Daoy (cell line): Measurements from ENCODE around the gene PTPA. TPM values are rescaled to one million over a fixed set of nuclear protein-coding genes. Genes with fewer than 3 reads are reported as not detected.
"Not testable (repeated sequence)": the region's sequence is repeated elsewhere in the genome, so short reads cannot be mapped to it uniquely, and the experiment has no call there.

Experiments used
- DNase-seq: peaks from one replicate; pipeline ENCODE4 v3.0.0-alpha.2; 2015; ENCODE audit warnings: low read depth
- total RNA-seq: library from RNA; depleted of rRNA; stranded (reverse); fragments of >200 nt; shearing (Covaris generic); gene quantifications from 2 replicates; pipeline ENCODE4 v1.2.3, GENCODE V29; 2014

Gene PTPA
- total RNA-seq, 1 experiment from 2014 or later = 0.63 TPM

GRCh38 chr9:129175825-129176633 lies 64.8 kb downstream of the PTPA start:
- DNase-seq = no peak

GRCh38 chr9:129176701-129177442 lies 65.7 kb downstream of the PTPA start:
- no peak for DNase-seq

GRCh38 chr9:129177443-129177790 lies 66.2 kb downstream of the PTPA start:
- DNase-seq = no peak

- no peak for DNase-seq
These were observed 66.8 kb downstream of the PTPA start, which contains the start of gene IER5L for GRCh38 chr9:129177791-129178567. TSS of gene IER5L (minus strand) at chr9:129178261. CDS start at chr9:129178052, 209 bp downstream.

GRCh38 chr9:129178568-129179382 lies 67.6 kb downstream of the PTPA start:
- DNase-seq = no peak

- no peak for DNase-seq
These were observed 70.0 kb downstream of the PTPA start for GRCh38 chr9:129181246-129181645.

GRCh38 chr9:129182122-129182521 lies 70.9 kb downstream of the PTPA start:
- no peak for DNase-seq

- DNase-seq = no peak
These were observed 71.6 kb downstream of the PTPA start for GRCh38 chr9:129182625-129183494.

GRCh38 chr9:129183495-129184218 lies 72.4 kb downstream of the PTPA start:
- no peak for DNase-seq

- no peak for DNase-seq
These were observed 73.0 kb downstream of the PTPA start for GRCh38 chr9:129184219-129184524.

GRCh38 chr9:129184596-129185122 lies 73.4 kb downstream of the PTPA start:
- DNase-seq = no peak

GRCh38 chr9:129185402-129185801 lies 74.2 kb downstream of the PTPA start:
- no peak for DNase-seq

GRCh38 chr9:129185991-129186390 lies 74.8 kb downstream of the PTPA start:
- no peak for DNase-seq

GRCh38 chr9:129187042-129187441 lies 75.8 kb downstream of the PTPA start:
- no peak for DNase-seq

GRCh38 chr9:129189971-129190370 lies 78.8 kb downstream of the PTPA start:
- DNase-seq = not testable (repeated sequence)

GRCh38 chr9:129191234-129191633 lies 80.0 kb downstream of the PTPA start:
- DNase-seq = no peak

GRCh38 chr9:129193655-129194054 lies 82.4 kb downstream of the PTPA start:
- DNase-seq = no peak

- DNase-seq = no peak
These were observed 83.0 kb downstream of the PTPA start for GRCh38 chr9:129194221-129194620.

GRCh38 chr9:129195606-129196005 lies 84.4 kb downstream of the PTPA start:
- DNase-seq = no peak

GRCh38 chr9:129197045-129197444 lies 85.8 kb downstream of the PTPA start:
- not testable (repeated sequence) for DNase-seq
